GM18511 (cell line): ENCODE measurements around the gene USP24.
"Not testable (repeated sequence)": the region's sequence is repeated elsewhere in the genome, so short reads cannot be mapped to it uniquely, and the experiment has no call there.

Experiments
- ATAC-seq: cut with Tn5 transposase; IDR thresholded peaks from one replicate; pipeline ENCODE4 v1.9.1; 2021; ENCODE audit warnings: mild to moderate bottlenecking, moderate library complexity; ENCODE audit not compliant: unreplicated experiment

USP24 gene

DNA sequence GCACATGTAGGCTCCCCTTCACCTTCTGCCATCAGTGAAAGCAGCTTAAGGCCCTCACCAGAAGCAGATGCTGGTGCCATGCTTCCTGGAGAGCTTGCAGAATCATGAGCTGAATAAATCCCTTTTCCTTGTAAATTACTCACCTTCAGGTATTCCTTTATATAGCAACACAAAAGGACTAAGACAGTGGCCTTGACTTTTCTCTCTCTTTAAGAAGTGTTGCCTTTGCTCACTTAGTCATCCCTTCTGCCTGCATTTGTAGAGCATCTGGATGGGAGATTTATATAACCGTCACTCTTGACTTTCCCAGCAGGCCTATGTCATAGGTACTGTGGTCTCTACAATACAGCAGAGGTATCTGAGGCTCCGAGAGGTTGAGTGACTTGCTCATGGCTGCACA lies 172.2 kb downstream of the USP24 start:
- no peak for ATAC-seq

DNA sequence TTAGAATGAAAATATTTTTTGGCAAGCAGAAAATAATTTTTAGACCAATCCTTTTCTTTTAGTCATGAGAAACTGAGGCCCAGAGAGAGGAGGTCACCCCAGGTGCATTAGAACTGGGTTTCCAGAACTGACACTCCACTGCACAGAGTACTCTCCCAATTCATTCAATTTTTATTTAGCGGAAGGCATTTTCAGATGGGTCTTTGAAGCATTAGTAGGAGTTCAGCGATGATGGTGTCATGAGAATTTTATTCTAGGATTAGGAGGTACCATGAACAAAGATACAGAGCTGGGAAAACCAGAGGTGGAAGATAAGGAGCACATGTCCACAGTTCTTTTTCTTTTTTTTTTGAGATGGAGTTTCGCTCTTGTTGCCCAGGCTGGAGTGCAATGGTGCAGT lies 173.6 kb downstream of the USP24 start:
- ATAC-seq = no peak

- no peak for ATAC-seq
These were observed 174.2 kb downstream of the USP24 start for GRCh38 chr1:55040933-55041494.

GRCh38 chr1:55040083-55040932 lies 174.9 kb downstream of the USP24 start:
- ATAC-seq = no peak

- ATAC-seq = no peak
These were observed 175.7 kb downstream of the USP24 start, which contains the start of gene PCSK9 for GRCh38 chr1:55039342-55040082. TSS of gene PCSK9 (plus strand) at chr1:55039548. CDS start at chr1:55039838, 290 bp downstream.

GRCh38 chr1:55038974-55039341 lies 176.2 kb downstream of the USP24 start:
- no peak for ATAC-seq

DNA sequence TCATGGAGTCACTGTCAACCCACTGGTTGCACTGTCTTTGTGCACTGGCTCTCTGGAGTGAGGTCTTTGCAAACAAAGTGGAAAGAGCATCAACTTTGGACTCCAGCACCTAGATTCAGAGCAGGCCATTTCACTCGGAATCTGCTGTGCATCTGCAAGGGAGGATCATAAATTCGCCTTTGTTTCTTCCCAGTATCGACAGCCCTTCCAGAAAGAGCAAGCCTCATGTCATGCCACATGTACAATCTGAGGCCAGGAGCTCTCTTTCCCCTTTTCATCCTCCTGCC lies 176.7 kb downstream of the USP24 start:
- no peak for ATAC-seq

GRCh38 chr1:55037733-55038551 lies 177.2 kb downstream of the USP24 start:
- ATAC-seq = no peak

GRCh38 chr1:55035904-55036303 lies 179.3 kb downstream of the USP24 start:
- no peak for ATAC-seq

GRCh38 chr1:55034476-55035133 lies 180.6 kb downstream of the USP24 start:
- ATAC-seq = no peak

GRCh38 chr1:55033265-55033614 lies 181.9 kb downstream of the USP24 start:
- ATAC-seq = no peak

DNA sequence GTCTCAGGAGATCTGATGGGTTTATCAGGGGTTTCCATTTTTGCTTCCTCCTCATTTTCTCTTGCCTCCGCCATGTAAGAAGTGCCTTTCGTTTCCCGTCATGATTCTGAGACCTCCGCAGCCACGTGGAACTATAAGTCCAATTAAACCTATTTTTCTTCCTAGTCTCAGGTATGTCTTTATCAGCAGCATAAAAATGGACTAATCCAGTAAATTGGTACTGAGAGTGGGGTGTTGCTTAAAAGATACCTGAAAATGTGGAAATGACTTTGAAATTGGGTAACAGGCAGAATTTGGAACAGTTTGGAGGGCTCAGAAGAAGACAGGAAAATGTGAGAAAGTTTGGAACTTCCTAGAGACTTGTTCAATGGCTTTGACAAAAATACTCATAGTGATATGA lies 184.1 kb downstream of the USP24 start:
- not testable (repeated sequence) for ATAC-seq

- ATAC-seq = not testable (repeated sequence)
These were observed 188.5 kb downstream of the USP24 start for GRCh38 chr1:55026682-55027081.

DNA sequence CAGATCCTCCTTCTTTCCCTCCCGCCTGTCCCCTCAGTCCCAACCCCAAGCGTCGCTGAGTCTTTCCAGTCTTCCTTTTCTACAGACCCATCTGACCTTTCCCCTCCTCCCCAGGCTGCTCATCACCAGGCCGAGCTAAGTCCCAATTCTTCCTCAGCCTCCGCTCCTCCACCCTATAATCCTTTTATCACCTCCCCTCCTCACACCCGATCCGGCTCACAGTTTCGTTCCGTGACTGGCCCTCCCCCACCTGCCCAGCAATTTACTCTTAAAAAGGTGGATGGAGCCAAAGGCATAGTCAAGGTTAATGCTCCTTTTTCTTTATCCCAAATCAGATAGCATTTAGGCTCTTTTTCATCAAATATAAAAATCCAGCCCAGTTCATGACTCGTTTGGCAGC lies 191.0 kb downstream of the USP24 start:
- ATAC-seq = not testable (repeated sequence)

DNA sequence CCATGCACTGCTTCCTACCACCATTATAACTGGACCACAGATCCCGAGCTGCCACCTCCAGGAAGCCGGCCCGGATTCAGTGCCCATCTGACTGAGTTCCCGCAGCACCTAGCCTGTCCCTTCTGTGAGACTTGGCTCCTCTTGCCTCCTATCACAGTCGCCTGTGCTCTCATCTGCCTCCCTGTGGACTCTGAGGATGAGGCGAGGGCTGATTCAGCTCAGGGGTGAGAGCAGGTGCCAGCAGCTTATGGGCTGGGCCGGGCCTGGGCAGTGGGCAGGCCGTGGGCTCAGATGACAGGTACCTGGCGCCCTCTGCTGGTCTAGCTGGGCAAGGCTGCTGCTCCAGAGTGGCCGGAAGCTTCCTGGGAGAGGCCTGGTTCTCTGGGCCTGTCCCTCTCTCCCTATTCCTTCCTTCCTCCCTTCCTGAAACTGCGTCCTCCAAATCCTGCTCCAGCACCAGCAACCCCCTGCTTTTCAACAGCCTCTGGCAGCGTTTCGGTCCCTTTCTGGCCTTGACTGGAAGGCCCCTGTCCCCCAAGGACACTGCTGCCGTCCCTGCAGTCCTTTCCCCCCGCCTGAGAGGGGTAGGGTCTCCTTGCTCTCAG lies 193.1 kb downstream of the USP24 start:
- no peak for ATAC-seq

- ATAC-seq = no peak
These were observed 196.8 kb downstream of the USP24 start for GRCh38 chr1:55018395-55018794.
